ENCODE data around the gene GDF10.

Gene GDF10

DNA sequence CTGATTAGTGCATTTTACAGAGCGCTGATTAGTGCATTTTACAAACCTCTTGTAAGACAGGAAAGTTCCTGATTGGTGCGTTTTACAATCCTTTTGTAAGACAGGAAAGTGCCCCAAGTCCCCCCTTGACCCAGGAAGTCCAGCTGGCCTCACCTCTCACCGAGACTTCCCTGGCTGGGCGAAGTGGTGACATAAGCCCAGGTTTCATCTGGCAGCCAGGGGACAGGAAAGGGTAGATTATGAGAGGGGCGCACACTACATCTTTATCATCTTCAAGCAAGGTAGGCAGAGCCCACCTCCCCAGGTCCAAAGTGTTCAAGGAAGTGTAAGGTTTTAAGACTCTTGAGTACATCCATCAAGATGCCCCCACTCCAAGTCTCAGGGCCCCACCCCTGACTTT, 5.5 kb upstream of the GDF10 start:
- no peak for DNase-seq (ENCODE audit: low spot score)

DNA sequence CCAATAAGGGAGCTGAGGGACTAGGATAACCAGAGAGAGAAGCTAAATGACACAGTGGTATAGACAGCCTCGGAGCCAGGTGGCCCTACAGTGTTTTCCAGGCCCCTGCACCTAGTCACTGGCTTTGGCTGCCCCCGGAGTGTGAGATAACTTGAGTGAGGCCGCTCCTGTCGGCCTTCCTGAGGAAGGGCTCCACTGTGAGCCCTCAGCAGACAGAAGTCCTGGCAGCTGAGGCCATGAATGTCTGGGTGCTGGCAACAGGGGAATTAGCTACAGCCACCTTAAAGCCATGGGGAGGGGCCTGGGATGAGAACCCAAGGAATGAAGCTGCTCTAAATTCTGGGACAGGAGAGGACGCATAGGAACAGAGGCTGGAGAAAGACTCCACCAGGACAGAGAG, 4.6 kb upstream of the GDF10 start:
- no peak for DNase-seq (ENCODE audit: low spot score)

DNA sequence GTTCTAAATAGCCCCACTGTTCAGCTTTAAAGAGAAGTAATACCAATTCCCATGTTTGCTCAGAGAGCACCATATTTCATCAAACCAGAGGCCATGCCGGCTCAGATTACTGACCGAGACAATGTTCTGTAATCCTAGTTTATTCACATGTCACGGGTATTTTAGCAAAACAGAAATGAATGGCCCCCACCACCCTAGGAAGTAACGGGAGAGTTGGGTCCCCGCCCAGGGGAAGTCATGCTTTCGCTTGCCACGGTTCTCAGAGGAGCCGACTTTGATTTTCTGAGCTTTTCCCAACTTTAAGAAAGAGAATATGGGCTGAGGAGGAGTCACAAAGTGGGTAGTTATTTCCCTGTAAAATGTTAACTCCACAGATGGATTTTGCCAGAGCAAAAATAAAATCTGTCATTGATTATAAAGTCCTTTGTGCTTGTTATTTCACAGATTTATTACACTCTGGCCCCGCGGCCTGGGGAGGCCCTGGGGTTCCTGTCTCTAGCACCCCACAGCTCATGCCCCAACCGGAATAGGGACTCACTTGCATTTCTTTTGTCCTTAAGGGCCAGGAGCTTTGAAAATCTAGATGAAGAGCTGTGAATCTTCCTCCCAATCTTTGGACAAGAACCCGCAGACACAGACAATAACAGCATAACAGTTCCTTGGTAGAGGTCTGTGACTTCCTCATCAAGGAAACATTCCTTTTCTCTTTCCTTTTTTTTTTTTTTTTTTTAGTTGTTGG, 3.7 kb upstream of the GDF10 start:
- no peak for DNase-seq (ENCODE audit: low spot score)

DNA sequence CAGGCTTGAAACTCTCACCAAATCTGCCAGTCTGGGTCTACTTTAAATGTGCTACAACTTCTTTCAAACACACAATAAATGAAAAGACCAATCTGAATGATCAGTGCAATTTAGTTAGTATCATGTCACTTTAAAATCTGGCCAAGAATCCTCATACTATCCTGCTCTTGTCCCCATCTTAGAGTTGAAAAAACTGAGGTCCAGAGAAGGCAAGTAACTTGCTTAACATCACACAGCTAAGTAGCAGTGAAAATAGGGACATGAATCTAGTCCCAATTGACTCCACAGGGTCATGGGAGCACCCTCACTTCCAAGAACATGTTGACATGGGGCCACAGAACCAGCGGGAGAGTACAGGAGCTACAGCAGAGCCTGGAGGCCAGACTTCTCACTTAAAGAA, 3.1 kb upstream of the GDF10 start:
- DNase-seq (ENCODE audit: low spot score) = no peak

DNA sequence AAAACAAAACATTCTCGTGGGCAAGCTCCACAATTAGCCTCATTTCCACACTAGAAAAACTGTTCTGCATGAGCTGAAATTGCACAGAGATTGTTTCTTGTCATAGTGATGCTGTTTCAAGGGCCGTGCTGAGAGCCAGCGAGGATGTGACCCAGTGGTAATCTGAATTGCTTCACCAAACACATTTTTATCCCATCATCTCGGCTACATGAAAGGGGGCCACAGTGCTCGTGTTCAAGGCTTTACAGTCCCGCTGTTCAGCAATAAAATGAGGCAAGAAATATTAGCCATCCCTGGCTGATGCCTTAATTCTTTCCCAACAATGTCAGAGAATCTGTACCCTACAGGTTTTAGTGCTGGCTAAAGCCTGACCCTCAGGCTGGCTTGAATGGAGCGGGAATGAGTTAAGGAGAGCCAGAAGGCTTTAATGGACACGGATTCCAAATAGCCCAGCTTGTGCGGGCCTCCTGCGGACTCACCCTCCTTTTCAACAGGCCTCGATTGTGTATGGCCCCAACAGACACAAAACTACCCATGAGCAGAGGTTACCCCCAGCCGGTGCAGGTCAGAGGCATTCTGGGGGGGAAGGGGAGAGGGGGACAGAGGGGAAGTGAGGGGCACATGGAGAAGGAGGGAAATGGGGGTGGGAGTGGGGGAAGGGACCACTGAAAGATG, 2.0 kb upstream of the GDF10 start:
- no peak for DNase-seq (ENCODE audit: low spot score)

DNA sequence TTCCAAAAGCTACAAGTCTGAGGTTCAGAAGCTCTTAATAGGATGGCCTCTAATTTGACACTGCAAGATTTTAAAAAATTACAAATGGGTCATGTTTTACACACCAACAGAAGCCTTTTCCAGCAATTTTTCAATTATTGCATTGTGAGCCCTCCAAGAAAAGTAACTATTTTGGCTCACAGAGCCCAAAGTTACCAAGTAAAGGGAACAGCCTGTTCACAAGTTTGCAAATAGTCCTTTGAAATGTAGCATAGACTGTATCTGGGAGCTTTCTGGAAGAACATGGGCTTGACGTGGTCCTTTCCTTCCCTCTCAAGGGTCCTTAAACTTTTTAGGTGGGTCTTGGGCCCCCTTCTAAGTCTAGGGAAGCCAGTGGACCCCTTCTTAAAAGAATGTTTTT, 1.3 kb upstream of the GDF10 start:
- no peak for DNase-seq (ENCODE audit: low spot score)

DNA sequence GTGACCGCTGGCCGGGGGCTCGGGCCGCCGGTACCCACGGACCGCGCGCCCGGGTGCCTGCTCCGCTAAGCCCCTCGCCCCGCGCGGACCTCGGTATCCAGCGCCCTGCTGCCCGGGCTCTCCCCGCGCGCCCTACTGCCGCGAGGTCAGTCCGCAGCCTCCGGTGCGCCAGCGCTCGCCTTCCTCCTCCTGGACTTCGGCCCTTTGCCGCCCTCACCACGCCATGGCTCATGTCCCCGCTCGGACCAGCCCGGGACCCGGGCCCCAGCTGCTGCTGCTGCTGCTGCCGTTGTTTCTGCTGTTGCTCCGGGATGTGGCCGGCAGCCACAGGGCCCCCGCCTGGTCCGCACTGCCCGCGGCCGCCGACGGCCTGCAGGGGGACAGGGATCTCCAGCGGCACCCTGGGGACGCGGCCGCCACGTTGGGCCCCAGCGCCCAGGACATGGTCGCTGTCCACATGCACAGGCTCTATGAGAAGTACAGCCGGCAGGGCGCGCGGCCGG, 483 bp downstream of the GDF10 start:
- no peak for DNase-seq (ENCODE audit: low spot score)

DNA sequence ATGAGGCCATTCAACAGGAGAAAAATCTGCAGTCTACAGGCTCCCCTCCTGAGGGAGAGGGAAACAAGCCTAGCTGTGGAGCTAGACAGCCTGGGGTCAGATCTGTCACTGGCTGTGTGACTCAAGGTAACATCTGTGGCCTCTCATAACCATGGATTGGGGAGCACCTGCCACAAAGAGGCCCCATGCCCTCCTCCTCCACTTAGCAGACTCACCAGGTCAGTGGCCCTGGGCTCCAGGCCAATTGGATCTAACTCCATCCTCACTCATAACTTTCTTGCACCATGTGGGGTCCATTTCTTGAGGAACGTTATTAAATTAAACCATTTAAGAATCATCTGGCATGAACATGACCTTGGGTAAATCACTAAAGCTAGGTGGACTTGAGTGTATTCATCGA, 1.8 kb downstream of the GDF10 start:
- DNase-seq (ENCODE audit: low spot score) = no peak

DNA sequence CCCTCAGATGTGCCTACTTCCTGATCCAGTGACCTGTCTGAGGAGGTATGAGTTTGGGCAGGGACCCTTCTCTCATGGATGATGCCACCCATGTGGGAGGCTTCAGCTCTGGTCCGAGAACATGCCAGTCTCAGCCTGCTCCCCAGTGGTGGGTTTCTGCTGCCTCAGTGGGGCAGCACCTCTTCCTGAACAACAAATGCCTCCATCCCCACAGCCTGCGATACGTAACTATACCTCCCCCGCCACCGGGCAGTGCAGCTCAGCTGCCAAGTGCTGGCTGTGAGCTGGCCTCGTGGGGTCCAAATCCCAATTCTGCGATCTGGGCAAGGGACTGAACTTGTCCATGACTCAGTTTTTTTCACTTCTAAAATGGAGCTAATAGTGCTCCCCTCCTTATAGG, 3.1 kb downstream of the GDF10 start:
- DNase-seq (ENCODE audit: low spot score) = no peak

DNA sequence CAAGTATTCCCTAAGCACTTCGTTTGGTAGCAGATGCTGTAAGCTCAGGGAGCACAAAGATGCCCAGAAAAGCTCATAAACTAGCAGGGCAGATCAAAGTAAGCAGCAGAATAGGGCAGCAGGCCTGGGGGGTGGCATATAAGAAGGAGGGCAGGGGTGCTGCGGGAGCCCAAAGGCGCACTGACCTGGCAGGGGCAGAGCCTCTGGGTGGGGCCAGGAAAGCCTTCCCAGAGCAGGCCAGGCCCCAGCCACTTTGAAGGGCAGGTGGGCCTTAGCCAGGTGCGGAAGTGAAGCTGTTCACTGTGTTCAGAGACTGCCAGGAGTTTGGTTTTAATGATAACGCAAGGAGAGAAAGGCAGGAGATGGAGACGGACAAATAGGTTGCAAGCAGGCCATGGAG, 3.9 kb downstream of the GDF10 start:
- DNase-seq (ENCODE audit: low spot score) = no peak

DNA sequence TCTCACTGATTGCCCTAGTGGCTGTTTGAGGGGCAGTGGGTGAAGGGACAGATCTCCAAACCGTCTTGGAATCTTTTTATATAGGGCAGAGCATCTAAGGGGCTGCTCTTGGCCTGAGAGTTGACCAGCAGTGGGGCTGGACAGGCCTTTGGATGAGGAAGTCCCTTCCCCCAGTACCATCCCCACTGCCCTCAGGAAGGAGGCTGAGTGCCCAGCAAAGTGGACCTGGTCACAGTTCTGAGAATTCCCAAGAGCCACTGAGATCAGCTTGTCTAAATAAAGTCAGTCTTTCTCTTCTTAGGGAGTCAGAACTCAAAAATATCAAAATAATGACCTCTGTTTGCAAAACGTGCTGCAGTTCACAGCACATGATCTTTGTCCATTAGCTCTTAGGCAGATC, 5.6 kb downstream of the GDF10 start:
- no peak for DNase-seq (ENCODE audit: low spot score)

DNA sequence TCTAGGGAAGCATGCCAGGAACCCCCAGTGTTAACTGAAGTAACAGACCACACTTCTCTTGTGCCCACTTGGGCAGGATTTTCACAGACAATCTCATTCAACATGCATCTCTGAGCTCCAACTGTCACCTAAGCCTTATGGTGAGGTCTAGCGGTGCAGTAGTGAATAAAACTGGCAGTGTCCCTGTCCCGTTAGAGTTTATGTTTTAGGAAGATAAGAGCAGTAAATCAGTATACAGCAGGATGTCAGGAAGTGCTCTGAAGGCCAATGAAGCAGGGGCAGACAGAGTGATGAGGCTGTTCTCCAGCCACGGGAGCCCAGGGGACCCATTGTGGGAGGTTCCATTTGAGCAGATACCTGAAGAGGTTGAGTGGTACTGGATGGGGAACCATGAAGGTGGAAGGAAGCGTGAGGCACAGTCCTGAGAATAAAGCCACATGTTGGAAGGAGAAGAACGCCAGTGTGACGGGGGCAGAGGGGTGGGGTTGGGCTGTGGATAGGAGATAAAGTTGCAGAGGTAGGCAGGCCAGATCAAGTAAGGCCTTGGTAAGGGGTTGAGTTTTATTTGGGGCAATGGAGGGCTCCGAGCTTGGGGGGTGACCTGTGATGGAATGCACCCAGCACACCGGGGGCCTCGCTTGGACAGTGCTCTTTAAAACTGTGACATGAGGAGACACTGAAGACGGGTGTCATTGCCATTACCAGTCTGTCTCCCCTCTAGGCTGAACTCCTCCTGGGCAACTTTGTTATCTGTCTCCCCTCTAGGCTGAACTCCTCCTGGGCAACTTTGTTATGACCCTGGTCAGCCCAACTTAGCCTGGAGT, 6.6 kb downstream of the GDF10 start:
- DNase-seq (ENCODE audit: low spot score) = no peak

DNA sequence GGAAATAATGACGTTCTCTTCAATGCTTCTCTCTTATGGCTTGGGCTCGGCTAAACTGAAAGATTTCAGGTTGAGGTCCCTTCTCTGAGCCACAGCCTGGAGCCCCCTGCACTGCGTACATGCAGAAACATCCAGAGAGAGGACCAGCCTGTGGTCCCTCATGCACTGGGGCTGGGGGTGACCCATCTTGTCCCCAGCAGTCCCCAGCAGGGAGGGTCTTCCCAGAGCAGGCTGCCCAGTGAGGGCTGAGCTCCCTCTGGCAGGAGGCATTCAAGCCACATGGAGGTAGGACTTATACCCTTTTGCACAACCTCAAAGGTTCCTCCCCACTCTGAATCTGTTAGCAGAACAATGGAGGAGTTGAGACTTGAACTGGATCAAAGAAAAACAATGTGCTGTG, 7.4 kb downstream of the GDF10 start:
- no peak for DNase-seq (ENCODE audit: low spot score)

DNA sequence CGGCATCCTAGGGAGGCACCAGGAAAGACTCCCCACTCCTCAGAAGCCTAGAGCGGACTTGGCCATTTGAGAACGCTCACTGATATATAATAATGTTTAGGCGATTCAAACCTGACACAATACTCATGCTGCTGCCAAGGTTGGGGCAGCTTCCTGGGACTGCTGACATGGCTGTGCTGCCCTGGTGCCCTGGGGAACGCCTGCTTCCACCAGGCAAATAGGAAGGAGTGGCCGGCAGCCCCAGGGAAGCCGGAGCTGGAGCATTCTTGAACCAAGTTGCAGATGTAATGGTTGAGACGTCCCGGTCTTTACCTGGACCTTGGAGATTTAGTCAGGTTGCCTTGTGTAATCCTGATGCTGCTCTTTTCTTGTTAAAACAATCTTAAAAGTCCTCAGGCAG, 8.8 kb downstream of the GDF10 start:
- DNase-seq (ENCODE audit: low spot score) = no peak

DNA sequence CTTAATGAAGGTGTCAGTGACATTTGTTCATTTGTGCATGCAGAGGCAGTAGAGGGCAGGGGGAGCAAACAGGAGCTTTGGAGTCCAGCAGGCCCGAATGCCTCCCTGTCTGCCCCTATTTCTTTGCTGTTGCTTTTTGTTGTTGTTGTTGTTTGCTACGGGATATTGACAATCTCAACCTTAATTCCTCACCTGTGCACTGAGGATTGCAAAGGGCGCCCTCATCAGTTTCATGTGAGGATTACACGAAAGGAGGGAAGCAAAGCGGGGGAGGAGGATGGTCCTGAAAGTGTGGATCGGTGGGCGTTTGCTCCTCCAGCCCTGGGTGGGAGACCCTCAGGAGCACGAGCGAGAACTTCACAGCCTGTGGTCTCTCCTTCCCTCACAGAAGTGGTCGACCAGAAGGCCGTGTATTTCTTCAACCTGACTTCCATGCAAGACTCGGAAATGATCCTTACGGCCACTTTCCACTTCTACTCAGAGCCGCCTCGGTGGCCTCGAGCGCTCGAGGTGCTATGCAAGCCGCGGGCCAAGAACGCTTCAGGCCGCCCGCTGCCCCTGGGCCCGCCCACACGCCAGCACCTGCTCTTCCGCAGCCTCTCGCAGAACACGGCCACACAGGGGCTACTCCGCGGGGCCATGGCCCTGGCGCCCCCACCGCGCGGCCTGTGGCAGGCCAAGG, 9.6 kb downstream of the GDF10 start:
- DNase-seq (ENCODE audit: low spot score) = peak; percentile 17

DNA sequence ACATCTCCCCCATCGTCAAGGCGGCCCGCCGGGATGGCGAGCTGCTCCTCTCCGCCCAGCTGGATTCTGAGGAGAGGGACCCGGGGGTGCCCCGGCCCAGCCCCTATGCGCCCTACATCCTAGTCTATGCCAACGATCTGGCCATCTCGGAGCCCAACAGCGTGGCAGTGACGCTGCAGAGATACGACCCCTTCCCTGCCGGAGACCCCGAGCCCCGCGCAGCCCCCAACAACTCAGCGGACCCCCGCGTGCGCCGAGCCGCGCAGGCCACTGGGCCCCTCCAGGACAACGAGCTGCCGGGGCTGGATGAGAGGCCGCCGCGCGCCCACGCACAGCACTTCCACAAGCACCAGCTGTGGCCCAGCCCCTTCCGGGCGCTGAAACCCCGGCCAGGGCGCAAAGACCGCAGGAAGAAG, 10.1 kb downstream of the GDF10 start:
- DNase-seq (ENCODE audit: low spot score) = no peak

DNA sequence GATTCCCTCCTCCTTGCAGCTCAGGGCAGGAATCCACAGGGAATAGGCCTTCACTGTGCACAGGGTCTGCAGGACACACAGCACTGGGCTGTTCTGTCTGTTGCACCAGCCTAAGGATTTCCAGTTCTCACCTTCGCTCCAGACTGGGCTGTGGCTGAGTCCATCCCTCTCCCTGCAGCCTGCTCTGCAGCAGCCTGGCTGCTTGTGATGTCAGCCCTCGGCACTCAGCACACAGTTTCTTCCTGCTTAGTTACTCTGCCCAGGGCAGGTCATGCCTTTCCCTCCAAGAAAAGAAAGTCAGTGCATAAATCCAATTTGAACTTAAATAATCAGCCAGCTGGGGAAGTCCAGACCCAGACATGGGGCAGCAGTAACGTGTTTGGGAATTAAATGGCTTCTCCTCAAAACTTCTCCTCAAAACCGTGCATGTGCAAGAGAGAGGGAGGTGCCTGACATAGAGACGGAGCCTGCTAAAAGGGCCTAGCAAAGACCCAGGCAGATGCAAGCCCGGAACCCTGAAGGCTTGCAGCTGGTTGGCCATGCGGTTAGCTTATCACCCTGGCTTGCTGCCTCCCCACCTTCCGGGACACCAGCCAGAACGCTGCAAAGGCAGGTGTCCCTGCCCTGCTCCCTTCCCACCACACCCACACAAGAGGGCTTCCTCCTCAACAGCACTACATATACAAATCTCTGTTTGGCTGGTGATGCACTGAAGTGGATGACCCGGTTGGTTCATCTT, 11.4 kb downstream of the GDF10 start:
- no peak for DNase-seq (ENCODE audit: low spot score)

DNA sequence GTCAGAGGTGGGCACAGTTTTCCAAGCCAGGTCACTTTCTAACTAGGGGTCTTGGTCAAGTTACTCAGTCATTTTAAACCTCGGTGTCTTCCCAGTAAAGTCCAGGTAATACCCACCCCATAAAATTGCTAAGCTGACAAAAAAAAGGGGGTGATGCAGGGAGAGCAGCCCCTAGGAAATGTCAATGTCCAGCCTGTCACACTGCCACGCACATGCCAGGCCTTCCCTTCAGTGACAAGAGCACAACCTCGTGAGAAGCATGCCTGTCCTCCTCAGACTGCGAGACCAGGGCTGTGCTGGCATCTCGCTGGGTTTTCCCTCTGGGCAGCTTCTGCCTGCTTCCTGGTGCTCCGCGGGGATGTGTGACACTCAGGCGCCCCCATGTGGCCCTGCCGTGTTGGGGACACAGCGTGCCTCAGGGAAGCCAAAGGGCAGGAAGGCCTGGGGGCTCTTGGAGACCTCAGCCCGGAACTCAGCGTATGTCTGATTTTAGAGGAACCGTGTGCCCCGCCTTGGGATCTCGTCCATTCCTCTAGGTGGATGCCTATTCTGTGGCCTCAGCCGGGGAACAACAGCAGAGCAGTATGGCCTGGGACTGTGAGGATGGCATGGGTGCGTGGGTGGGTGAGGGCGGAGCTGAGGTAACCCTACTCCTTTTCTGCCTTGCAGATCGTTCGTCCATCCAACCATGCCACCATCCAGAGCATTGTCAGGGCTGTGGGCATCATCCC, 12.1 kb downstream of the GDF10 start:
- peak; percentile 81 for DNase-seq (ENCODE audit: low spot score)

DNA sequence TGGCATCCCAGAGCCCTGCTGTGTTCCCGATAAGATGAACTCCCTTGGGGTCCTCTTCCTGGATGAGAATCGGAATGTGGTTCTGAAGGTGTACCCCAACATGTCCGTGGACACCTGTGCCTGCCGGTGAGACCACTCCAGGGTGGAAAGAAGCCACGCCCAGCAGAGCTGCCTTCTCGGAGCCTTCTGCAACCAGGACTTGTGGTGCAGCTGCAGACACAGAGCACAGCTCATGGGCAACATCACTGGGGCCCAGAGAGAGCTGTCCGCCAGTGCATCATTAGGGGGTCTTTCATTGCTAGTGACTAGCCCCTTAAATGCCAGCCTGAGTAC, 12.6 kb downstream of the GDF10 start:
- DNase-seq (ENCODE audit: low spot score) = no peak

DNA sequence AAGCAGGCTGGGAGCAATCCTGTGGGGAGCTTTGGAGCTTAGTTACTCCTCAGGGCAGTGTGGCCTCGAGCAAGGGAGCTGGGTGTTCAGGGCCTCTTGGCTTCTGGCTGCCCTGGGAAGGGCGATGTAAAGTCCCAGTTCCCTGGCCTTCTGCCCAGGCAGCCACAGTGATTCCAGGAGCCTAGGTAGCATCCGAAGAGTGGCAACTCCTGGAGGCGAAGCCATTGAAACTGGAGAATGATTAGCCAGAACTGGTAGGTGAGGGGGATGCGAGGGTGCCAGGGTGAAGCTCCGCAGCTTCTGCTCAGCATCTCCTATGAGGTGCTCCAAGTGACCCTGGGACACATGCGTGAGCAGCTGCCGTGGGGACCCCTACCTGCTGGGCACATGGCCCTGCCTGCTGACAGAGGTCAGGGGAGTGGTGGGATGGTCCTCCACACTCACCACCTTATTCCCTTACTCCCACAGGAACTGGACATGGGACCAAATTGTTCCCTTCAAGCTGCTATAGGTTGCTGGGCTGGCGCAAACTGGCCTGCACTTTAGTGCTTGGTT, 14.5 kb downstream of the GDF10 start:
- DNase-seq (ENCODE audit: low spot score) = no peak

DNA sequence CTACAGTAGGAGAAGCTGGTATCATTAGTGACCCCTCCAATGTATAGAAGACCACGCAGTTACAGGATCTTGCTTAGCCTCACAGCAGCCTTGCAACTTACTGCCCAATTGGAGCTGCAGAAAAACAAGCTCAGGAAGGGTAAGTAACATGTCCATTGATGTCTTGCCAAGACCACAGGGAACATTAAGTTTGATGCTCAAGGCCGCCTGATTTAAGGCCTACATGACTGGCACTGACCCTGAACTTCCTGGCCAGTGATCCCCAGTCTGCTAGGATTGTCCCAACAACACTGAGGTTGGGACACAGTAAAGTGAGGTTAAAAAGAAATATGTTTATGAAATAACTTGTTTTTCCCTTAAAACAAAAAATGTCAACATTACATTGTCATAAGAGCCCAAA, 15.4 kb downstream of the GDF10 start:
- no peak for DNase-seq (ENCODE audit: low spot score)

All from NAMALWA (cell line).